Measurements from ENCODE around the gene CERS5. TPM values are rescaled to one million over a fixed set of nuclear protein-coding genes. Genes with fewer than 3 reads are reported as not detected.
A peak's percentile ranks its signal among the peaks of the same experiment; 100 is the strongest.

The CERS5 gene
- total and polyA plus RNA-seq, 4 donors: 6.9 to 16.2 (median 8.2) TPM

DNA sequence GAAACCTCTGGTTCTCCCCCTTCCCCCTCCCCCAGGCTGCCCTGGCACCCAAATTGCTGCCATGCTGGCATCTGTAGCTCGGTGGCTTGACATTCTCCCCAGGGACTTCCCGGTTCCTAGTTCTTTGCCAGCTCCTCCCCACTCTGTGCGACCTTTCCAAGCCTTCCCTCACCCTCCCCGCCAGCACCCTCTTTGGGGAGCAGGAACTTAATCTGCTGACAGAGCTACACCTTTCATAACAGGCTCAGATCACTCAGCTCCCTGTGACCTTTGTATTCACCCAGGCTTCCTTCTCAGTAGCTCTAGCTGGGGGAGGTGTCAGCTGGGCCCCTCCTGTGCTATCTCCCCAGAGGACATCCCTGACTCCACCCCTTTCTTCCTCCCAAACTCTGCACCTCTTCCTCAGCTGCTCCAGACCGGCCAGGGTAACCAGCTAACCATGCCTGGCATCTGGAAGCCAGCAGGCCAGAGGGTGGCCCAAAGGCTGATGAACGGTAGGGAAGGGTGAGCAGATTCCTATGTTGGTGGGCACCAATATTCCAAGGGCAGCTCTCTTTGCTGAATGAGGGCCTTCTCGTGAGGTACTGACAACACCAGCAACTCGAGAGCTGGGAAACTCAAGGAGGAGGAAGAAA lies 56.9 kb downstream of the CERS5 start:
- H3K27me3 ChIP-seq (ENCODE audit: control insufficient read depth in 4 of 4, insufficient read depth in 4 of 4, low read length in 3 of 4): no peaks in the 10 kb centered on the region
- TF ChIP-seq HNF4G (IDR thresholded peaks at IDR 0.05): peak; percentile 74
- no peak for TF ChIP-seq EGR1 (IDR thresholded peaks at IDR 0.05; ENCODE audit: low read depth in 2 of 2)
- TF ChIP-seq NR2F2 (IDR thresholded peaks at IDR 0.05): peak; percentile 63
- TF ChIP-seq RXRA (IDR thresholded peaks at IDR 0.05): peak; percentile 79 to 86
- TF ChIP-seq YY1 (IDR thresholded peaks at IDR 0.05): peak; percentile 51
- TF ChIP-seq, protein P1, sequence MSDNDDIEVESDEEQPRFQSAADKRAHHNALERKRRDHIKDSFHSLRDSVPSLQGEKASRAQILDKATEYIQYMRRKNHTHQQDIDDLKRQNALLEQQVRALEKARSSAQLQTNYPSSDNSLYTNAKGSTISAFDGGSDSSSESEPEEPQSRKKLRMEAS (IDR thresholded peaks at IDR 0.05): peak; percentile 66
- TF ChIP-seq FOXA1 (IDR thresholded peaks at IDR 0.05): no peak
- TF ChIP-seq, protein P2, sequence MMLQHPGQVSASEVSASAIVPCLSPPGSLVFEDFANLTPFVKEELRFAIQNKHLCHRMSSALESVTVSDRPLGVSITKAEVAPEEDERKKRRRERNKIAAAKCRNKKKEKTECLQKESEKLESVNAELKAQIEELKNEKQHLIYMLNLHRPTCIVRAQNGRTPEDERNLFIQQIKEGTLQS (IDR thresholded peaks at IDR 0.05): no peak
- TF ChIP-seq, protein P3, sequence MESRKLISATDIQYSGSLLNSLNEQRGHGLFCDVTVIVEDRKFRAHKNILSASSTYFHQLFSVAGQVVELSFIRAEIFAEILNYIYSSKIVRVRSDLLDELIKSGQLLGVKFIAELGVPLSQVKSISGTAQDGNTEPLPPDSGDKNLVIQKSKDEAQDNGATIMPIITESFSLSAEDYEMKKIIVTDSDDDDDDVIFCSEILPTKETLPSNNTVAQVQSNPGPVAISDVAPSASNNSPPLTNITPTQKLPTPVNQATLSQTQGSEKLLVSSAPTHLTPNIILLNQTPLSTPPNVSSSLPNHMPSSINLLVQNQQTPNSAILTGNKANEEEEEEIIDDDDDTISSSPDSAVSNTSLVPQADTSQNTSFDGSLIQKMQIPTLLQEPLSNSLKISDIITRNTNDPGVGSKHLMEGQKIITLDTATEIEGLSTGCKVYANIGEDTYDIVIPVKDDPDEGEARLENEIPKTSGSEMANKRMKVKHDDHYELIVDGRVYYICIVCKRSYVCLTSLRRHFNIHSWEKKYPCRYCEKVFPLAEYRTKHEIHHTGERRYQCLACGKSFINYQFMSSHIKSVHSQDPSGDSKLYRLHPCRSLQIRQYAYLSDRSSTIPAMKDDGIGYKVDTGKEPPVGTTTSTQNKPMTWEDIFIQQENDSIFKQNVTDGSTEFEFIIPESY (IDR thresholded peaks at IDR 0.05): no peak
- no peak for TF ChIP-seq FOXA2 (IDR thresholded peaks at IDR 0.05)
- TF ChIP-seq, protein P4, sequence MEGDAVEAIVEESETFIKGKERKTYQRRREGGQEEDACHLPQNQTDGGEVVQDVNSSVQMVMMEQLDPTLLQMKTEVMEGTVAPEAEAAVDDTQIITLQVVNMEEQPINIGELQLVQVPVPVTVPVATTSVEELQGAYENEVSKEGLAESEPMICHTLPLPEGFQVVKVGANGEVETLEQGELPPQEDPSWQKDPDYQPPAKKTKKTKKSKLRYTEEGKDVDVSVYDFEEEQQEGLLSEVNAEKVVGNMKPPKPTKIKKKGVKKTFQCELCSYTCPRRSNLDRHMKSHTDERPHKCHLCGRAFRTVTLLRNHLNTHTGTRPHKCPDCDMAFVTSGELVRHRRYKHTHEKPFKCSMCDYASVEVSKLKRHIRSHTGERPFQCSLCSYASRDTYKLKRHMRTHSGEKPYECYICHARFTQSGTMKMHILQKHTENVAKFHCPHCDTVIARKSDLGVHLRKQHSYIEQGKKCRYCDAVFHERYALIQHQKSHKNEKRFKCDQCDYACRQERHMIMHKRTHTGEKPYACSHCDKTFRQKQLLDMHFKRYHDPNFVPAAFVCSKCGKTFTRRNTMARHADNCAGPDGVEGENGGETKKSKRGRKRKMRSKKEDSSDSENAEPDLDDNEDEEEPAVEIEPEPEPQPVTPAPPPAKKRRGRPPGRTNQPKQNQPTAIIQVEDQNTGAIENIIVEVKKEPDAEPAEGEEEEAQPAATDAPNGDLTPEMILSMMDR (IDR thresholded peaks at IDR 0.05; ENCODE audit: low read depth, low read length, missing input control): no peak
- TF ChIP-seq GABPA (IDR thresholded peaks at IDR 0.05 in 1 of 2, conservative IDR thresholded peaks at IDR 0.05 in 1 of 2): no peak
- TF ChIP-seq JUND (IDR thresholded peaks at IDR 0.05): peak; percentile 50 to 51
- peak; percentile 82 to 85 for TF ChIP-seq HNF4A (conservative IDR thresholded peaks at IDR 0.05)
- TF ChIP-seq RAD21 (IDR thresholded peaks at IDR 0.05): peak in 1 of 2 donors; percentile 42
- TF ChIP-seq TAF1 (conservative IDR thresholded peaks at IDR 0.05): no peak
- TF ChIP-seq, protein P5, sequence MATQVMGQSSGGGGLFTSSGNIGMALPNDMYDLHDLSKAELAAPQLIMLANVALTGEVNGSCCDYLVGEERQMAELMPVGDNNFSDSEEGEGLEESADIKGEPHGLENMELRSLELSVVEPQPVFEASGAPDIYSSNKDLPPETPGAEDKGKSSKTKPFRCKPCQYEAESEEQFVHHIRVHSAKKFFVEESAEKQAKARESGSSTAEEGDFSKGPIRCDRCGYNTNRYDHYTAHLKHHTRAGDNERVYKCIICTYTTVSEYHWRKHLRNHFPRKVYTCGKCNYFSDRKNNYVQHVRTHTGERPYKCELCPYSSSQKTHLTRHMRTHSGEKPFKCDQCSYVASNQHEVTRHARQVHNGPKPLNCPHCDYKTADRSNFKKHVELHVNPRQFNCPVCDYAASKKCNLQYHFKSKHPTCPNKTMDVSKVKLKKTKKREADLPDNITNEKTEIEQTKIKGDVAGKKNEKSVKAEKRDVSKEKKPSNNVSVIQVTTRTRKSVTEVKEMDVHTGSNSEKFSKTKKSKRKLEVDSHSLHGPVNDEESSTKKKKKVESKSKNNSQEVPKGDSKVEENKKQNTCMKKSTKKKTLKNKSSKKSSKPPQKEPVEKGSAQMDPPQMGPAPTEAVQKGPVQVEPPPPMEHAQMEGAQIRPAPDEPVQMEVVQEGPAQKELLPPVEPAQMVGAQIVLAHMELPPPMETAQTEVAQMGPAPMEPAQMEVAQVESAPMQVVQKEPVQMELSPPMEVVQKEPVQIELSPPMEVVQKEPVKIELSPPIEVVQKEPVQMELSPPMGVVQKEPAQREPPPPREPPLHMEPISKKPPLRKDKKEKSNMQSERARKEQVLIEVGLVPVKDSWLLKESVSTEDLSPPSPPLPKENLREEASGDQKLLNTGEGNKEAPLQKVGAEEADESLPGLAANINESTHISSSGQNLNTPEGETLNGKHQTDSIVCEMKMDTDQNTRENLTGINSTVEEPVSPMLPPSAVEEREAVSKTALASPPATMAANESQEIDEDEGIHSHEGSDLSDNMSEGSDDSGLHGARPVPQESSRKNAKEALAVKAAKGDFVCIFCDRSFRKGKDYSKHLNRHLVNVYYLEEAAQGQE (IDR thresholded peaks at IDR 0.05): peak; percentile 50
- peak; percentile 94 for TF ChIP-seq SP1 (IDR thresholded peaks at IDR 0.05)
- peaks cover 22 to 69% (median 53%) of the 10 kb centered on the region in 4 donors for H3K4me1 ChIP-seq (ENCODE audit: control insufficient read depth in 4 of 4, insufficient read depth in 4 of 4, low read length in 3 of 4)
- H3K27ac ChIP-seq (ENCODE audit: low read depth in 1 of 2, low read length in 2 of 2): peak overlapping the region; percentile 87 to 95
- WGBS: 13% methylated on average over 8 of the region's 8 CpGs
- H3K9ac ChIP-seq (ENCODE audit: low read depth in 1 of 2, low read length in 2 of 2): peak overlapping the region; percentile 40 to 48
- H3K36me3 ChIP-seq (ENCODE audit: control insufficient read depth in 4 of 4, insufficient read depth in 3 of 4, low read depth in 1 of 4, low read length in 3 of 4): peaks cover 0 to 8% (median 3%) of the 10 kb centered on the region in 4 donors
- no peaks in the 10 kb centered on the region for H3K9me3 ChIP-seq (ENCODE audit: control insufficient read depth in 4 of 4, low read length in 3 of 4)
- H3K4me3 ChIP-seq (ENCODE audit: low read depth in 1 of 3, low read length in 3 of 3): peak overlapping the region in 2 of 3 donors; percentile 6 to 31
- peak; percentile 51 for DNase-seq (ENCODE audit: low spot score)

Measured in liver (tissue), 9 donors.